ENCODE results near the gene ZBTB12. TPM values are rescaled to one million over a fixed set of nuclear protein-coding genes. Genes with fewer than 3 reads are reported as not detected.
A peak's percentile ranks its signal among the peaks of the same experiment; 100 is the strongest.

Gene ZBTB12
- total and polyA plus RNA-seq, 2 donors from 2014 or later = 2.5 to 3.4 TPM

GRCh38 chr6:31928672-31928939 is 26.7 kb upstream of the ZBTB12 start:
- no peaks in the 10 kb centered on the region for H3K9me3 ChIP-seq (ENCODE audit: control insufficient read depth in 2 of 3, insufficient read depth in 1 of 3, low read length in 3 of 3)
- no peak overlapping the region for H3K4me3 ChIP-seq (ENCODE audit: low read length in 3 of 3)
- no peaks in the 10 kb centered on the region for H3K4me1 ChIP-seq (ENCODE audit: control insufficient read depth in 2 of 3, insufficient read depth in 2 of 3, low read depth in 1 of 3, low read length in 3 of 3)
- no peaks in the 10 kb centered on the region for H3K36me3 ChIP-seq (ENCODE audit: control insufficient read depth in 2 of 3, insufficient read depth in 3 of 3, low read length in 3 of 3)
- TF ChIP-seq CTCF (IDR thresholded peaks at IDR 0.05; ENCODE audit: borderline replicate concordance, extremely low read depth, insufficient read depth) = no peak
- no peaks in the 10 kb centered on the region for H3K27me3 ChIP-seq (ENCODE audit: control insufficient read depth, insufficient read depth, low read length)
- no peak for DNase-seq
- H3K27ac ChIP-seq (ENCODE audit: low read depth in 2 of 2, low read length in 2 of 2) = no peak overlapping the region
- no peak for FAIRE-seq
- H3K9ac ChIP-seq (ENCODE audit: low read length in 3 of 3) = no peak overlapping the region
- intact Hi-C loops (cut with DNase I) = no loop called here

- no peaks in the 10 kb centered on the region for H3K9me3 ChIP-seq (ENCODE audit: control insufficient read depth in 2 of 3, insufficient read depth in 1 of 3, low read length in 3 of 3)
- H3K9ac ChIP-seq (ENCODE audit: low read length in 3 of 3) = no peak overlapping the region
- DNase-seq = no peak
- H3K27me3 ChIP-seq (ENCODE audit: control insufficient read depth, insufficient read depth, low read length) = no peaks in the 10 kb centered on the region
- no peaks in the 10 kb centered on the region for H3K4me1 ChIP-seq (ENCODE audit: control insufficient read depth in 2 of 3, insufficient read depth in 2 of 3, low read depth in 1 of 3, low read length in 3 of 3)
- intact Hi-C loops (cut with DNase I) = no loop called here
- FAIRE-seq = no peak
- H3K4me3 ChIP-seq (ENCODE audit: low read length in 3 of 3) = peak overlapping the region in 1 of 3 donors; percentile 56
- no peaks in the 10 kb centered on the region for H3K36me3 ChIP-seq (ENCODE audit: control insufficient read depth in 2 of 3, insufficient read depth in 3 of 3, low read length in 3 of 3)
- TF ChIP-seq CTCF (IDR thresholded peaks at IDR 0.05; ENCODE audit: borderline replicate concordance, extremely low read depth, insufficient read depth) = no peak
- no peak overlapping the region for H3K27ac ChIP-seq (ENCODE audit: low read depth in 2 of 2, low read length in 2 of 2)
Measured at GRCh38 chr6:31927863-31928671, 26.2 kb upstream of the ZBTB12 start.

- DNase-seq = no peak
- Histone ChIP-seq H3K9ac (ENCODE audit: low read length in 3 of 3) (no peak within 1 kb of the TSS), H3K4me3 (ENCODE audit: low read length in 3 of 3) (peak within 1 kb of the TSS in 1 of 3 donors; percentile 56), H3K9me3 (ENCODE audit: control insufficient read depth in 2 of 3, insufficient read depth in 1 of 3, low read length in 3 of 3) (no peaks in the 10 kb centered on the region), H3K27me3 (ENCODE audit: control insufficient read depth, insufficient read depth, low read length) (no peaks in the 10 kb centered on the region), H3K36me3 (ENCODE audit: control insufficient read depth in 2 of 3, insufficient read depth in 3 of 3, low read length in 3 of 3) (no peaks in the 10 kb centered on the region), H3K4me1 (ENCODE audit: control insufficient read depth in 2 of 3, insufficient read depth in 2 of 3, low read depth in 1 of 3, low read length in 3 of 3) (no peaks in the 10 kb centered on the region), H3K27ac (ENCODE audit: low read depth in 2 of 2, low read length in 2 of 2) (no peak within 1 kb of the TSS)
- FAIRE-seq = no peak
- TF ChIP-seq CTCF (IDR thresholded peaks at IDR 0.05; ENCODE audit: borderline replicate concordance, extremely low read depth, insufficient read depth) = no peak
- intact Hi-C loops (cut with DNase I) = no loop called here
Measured at GRCh38 chr6:31927242-31927862, 25.5 kb upstream of the ZBTB12 start, which contains the start of gene C2. C2 (plus strand) TSS chr6:31927717; CDS start chr6:31927753, 36 bp downstream.
